ENCODE data around the gene TJP2.
"Not testable (repeated sequence)": the region's sequence is repeated elsewhere in the genome, so short reads cannot be mapped to it uniquely, and the experiment has no call there.

The TJP2 gene

GRCh38 chr9:69164573-69164972 is 9.5 kb upstream of the TJP2 start:
- not testable (repeated sequence) for DNase-seq

- no peak for DNase-seq
Measured at GRCh38 chr9:69165581-69165980, 8.5 kb upstream of the TJP2 start.

- peak; percentile 20 for DNase-seq
Measured at GRCh38 chr9:69168709-69169217, 5.3 kb upstream of the TJP2 start.

DNA sequence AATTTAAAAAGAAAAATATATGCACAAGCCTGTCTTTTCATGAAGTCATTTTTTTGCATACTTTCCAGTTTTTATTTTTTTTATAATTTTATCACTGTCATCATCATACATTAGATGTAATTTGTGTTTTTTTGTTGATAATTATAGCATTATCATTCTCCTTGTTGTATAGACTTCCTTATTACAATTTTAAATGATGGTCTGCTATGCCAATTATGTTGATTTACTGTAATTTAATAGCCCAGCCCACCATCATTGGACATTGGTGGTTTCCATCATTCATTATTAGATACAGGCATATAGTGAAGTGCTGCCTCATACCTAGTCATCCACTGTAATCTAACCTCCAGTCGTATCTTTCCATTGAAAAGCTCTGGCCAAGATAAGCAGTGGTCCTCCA is 3.8 kb upstream of the TJP2 start:
- DNase-seq = no peak

DNA sequence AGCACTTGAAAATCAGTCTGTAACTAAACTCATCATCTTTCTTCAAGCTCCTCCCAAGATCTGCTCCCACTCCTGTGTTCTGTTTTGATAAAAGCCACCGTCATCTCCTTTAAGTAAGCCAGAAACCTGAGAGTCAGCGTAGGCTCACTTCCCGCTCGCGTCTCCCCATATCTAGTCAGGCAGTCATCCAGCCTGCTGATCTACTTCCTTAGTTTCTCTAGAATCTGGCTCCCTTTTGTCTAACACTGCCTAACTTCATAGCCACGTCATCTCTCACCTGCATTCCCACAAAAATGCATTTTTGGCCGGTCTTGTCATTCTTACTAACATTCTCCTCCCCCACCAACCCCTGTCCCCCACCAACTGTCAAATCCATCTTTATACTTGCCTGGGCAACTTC is 3.0 kb upstream of the TJP2 start:
- DNase-seq = peak; percentile 47

DNA sequence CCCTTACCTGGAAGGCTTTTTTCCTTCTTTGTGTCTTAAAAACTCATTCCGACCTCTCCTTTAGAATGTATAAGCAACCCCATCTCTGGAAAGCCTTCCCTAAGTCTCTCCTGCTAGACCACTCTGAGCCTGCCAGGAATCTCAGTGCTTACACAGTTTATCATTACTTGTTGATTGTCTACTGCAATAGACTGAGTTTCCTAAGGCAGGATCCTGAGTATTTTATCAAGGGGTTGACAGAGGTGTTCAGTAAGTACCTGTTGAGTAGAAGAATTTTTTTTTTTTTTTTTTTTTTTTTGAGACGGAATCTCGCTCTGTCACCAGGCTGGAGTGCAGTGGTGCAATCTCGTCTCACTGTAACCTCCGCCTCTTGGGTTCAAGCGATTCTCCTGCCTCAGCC is 2.6 kb upstream of the TJP2 start:
- DNase-seq = no peak

GRCh38 chr9:69172895-69173294 is 1.2 kb upstream of the TJP2 start:
- no peak for DNase-seq

DNA sequence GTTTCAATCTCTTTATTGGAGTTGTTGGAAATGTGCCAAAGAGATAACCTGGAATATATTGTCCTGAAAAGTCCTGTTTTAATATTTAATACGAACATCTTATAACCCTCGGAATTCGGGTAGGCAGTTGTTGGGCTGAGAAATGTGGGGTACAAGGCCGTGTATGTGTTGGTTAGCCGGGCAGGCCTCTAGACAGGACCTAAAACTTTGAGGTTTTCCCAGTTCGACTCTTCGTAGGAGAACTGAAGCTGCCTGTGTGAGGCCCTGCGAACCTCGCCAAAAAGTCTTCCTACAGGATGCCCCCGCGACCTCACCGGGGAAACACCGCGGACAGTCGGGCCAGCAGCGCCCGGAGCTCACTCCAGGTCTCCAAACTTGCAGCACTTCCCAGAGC is 583 bp upstream of the TJP2 start:
- no peak for DNase-seq

DNA sequence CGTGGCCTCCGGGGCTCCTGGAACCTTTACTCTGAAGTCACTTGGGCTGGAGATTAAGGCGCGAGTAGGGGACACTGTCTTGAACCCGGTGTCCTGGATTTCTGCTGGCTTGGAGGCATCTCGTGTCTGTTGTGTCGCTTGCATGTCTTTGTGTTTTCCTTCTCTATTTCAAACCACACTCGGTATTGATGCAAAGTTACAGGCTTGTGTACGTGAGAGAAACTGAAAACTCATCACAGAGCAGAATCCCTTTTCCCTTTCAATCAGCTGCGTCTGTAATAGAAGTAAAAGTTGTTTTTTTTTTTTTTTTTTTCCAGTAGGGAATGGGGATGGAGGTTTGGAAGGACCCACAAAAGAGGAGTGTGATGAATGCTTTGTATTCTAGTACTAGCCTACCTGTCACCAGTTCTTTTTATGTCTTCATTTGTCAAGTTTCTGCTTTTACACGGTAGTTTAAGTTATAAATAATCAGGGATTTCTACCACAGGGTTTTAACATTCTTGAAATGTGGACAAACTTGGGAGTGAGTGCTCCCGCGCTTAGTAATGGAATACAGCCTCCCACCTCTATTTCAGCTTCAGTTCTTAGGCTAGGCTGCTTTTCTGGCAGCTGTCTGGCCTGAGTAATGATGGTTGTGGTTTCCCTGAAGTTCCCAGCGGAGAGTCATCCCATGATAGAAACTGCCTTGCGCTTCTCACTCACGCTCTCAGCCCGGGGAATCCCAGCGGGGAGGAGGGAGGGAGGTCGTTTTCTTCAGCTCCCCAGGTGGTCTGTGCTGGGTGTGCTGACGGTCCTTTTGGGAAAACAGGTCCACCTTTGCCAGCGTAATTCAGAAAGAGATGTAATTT is 763 bp downstream of the TJP2 start:
- DNase-seq = peak; percentile 98

DNA sequence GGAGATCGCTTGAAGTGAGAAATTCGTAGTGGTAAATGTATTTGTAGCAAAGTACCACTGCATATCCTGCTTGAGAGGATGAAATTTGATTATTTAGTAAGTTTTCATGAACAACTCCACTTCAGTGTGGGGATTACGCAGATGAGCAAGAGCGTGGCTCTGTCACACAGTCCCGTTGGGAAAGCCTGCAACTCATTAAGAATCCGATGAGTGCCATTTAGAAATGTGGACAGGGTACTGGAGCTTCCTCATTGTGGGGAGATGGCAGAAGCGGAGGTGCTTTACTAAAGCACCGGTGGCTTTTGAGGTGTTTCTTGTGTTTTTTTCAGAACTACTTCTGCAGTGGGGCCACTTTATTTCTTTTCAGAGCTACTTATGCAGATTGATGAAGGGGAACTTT is 1.4 kb downstream of the TJP2 start:
- peak; percentile 60 for DNase-seq

DNA sequence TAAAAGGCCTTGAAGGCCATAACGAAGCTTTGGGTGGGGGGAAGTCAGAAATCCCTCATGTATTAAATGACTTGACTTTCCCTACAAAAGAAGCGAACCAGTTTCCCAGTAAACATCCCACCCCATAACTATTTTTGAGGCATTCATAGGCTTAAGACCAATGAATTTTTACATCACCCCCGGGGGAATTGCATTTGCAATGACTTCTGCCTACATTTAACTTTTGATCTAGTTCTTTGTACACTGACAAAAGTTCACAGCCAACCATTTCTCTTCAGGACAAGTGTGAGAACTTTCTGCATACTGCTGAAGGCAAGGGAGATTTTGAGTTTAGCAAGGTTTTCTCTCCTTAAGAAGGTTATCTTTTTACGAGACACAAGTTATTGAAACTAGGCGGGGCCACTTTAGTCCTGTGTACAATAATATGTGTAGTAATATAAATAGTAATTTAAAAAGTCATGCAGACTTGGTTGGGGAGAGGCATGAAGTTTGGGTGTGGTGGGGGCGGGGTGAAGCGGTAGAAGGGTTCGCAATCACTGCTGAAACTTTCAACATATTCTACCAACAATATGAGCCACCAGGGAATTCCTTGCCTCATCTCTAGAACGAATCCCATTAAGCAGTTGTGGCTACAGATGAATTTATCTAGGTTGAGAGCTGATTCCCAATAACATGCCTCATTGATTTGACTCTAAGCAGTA is 2.5 kb downstream of the TJP2 start:
- DNase-seq = peak; percentile 12

DNA sequence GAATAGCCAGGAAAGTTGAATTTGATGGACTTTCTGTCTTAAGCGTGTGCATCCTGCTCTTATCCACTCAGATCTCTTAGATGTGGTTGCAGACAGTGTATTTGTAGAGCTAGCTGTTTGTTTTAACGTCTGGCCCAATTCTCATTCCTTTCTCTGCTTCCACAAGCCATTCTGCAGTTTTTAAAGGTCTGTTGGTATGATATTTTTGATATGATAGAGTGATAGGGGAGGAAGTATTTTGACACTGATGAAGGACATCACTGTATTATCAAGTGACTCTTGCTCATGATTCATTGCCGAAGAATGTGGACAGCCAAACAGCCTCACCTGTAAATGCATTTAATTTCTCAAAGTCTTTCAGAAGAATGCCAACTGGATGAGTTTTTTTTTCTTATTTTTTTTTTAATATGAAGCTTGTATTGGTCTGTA is 4.5 kb downstream of the TJP2 start:
- DNase-seq = peak; percentile 27

GRCh38 chr9:69179037-69179436 is 5.0 kb downstream of the TJP2 start:
- no peak for DNase-seq

GRCh38 chr9:69180200-69180599 is 6.1 kb downstream of the TJP2 start:
- DNase-seq = no peak

DNA sequence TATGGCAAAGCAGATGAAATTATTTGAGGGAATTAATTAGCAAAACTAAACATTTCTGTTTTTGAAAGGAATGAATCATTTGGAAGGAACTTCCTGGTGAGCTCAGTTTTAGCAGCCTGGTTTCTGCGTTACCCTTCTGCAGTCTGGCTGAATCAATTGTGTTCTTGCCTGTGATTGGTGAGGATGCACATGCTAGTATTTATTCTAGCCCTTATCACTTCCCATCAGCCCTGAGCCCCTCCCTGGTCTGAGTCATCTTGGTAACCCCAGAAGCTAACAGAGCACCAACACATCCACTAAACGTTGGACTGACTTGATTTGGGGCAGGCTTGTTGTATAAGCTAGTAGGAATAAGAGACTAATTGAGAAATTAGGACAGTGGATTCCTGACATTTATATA is 6.6 kb downstream of the TJP2 start:
- DNase-seq = peak; percentile 98

DNA sequence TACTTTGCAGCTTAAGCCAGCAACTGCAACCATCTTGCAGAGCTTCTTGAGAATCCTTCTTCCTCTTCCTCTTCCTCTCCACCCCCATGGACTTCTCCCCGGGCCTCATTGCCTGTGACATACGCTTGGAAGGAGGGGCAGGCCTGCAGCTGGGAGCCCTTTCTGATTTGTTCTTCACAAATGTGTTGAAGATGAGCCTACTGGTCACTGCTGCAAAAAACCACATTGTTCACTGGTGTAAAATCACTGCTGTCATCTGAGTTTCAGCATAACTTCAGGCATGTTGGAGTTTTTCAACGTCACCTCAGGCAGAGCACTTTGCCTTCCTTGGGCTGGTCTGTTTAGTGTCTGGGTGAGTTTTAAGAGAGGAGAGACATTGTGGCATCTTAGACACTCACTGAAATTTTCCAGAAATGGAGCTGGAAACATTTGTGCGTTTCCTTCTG is 7.9 kb downstream of the TJP2 start:
- peak; percentile 23 for DNase-seq

DNA sequence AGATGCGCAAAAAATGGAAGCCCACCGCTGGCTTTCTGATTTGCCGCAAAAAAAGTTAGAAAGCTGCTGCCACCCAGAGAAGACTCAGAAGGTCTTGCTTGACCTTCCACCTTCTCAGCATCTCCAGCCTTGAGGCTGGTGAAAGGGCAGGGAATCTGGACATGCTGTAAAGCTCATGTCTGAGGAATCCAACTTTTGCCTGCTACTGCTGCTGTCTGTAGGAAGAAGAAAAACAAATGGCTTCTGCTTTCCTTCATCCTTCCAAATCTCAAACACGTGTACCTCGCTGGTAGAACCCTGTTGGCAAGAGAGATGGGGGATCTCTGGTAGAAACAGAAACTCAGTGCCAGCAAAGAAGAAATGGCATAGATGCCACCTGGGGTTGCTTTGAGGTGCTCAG is 10.2 kb downstream of the TJP2 start:
- no peak for DNase-seq

GRCh38 chr9:69186841-69187611 is 12.9 kb downstream of the TJP2 start:
- peak; percentile 62 for DNase-seq

DNA sequence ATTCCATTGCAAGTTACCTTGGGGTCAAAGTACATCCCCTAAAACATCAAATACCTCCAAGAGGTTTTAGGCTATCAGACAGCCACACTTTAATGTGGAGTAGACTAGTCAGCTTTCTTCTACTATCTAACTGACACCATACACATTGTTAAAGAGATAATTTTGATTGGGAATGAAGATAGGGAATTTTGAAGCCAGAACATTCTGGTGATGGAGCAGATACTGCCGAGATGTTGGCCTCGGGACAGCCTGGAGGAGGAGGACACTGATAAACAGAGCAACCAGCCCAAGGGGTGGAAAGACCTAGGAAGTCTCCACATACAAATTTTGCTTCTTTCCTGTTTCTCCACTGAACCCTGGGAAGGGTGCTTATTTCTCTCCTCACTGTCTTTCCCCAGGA is 14.9 kb downstream of the TJP2 start:
- DNase-seq = no peak

GRCh38 chr9:69190086-69190862 is 16.2 kb downstream of the TJP2 start:
- no peak for DNase-seq

GRCh38 chr9:69190863-69191181 is 16.7 kb downstream of the TJP2 start:
- DNase-seq = no peak

DNA sequence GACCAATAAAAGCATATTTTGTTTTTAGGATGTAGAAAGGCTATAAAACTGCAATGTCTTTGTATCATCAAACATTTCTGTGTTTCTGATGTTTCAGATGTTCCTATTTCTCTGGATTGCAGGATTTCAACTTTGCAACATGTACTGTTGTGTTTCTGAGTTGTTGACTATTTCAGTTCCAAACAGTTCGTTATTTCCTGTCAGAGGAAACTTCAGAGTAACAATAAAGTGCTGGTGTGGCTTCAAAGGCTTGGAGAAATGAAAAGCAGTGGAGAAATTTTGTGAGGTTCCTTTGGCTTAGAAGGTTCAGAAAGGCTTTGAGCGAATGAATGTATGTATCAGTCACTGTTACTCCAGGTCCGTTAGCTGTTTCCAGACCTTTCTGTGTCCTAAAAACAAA is 17.2 kb downstream of the TJP2 start:
- DNase-seq = no peak

GRCh38 chr9:69192214-69192613 is 18.1 kb downstream of the TJP2 start:
- DNase-seq = no peak

Measured in fibroblast of skin of right biceps (primary cell).